ENCODE measurements around the gene SDHB. TPM values are rescaled to one million over a fixed set of nuclear protein-coding genes. Genes with fewer than 3 reads are reported as not detected.
"Not testable (repeated sequence)": the region's sequence is repeated elsewhere in the genome, so short reads cannot be mapped to it uniquely, and the experiment has no call there.

SDHB gene
- total RNA-seq, 3 donors from 2014 or later, result 80.6 to 106 (median 97.7) TPM

GRCh38 chr1:17067465-17068240, 13.8 kb upstream of the SDHB start:
- DNase-seq (ENCODE audit: low spot score in 2 of 2), result no peak
- H3K4me1 ChIP-seq, result no peaks in the 10 kb centered on the region
- H3K4me3 ChIP-seq, result no peak overlapping the region
- no peaks in the 10 kb centered on the region for H3K27me3 ChIP-seq
- TF ChIP-seq POLR2A (IDR thresholded peaks at IDR 0.05) (no peak), CTCF (IDR thresholded peaks at IDR 0.05) (no peak), POLR2AphosphoS5 (IDR thresholded peaks at IDR 0.05) (no peak)
- no peaks in the 10 kb centered on the region for H3K36me3 ChIP-seq
- peaks cover 6% of the 10 kb centered on the region in 2 donors for H3K9me3 ChIP-seq
- intact Hi-C loops (cut with DNase I; ENCODE audit: low total_unique reads), result no loop called here
- H3K27ac ChIP-seq, result peak overlapping the region in 1 of 2 donors; percentile 6

GRCh38 chr1:17067069-17067426, 13.2 kb upstream of the SDHB start:
- DNase-seq (ENCODE audit: low spot score in 2 of 2), result no peak
- Histone ChIP-seq H3K36me3 (no peaks in the 10 kb centered on the region), H3K4me1 (no peaks in the 10 kb centered on the region), H3K27me3 (no peaks in the 10 kb centered on the region), H3K27ac (peak overlapping the region in 1 of 2 donors; percentile 6), H3K9me3 (peaks cover 6% of the 10 kb centered on the region in 2 donors), H3K4me3 (no peak overlapping the region)
- TF ChIP-seq POLR2A (IDR thresholded peaks at IDR 0.05) (no peak), CTCF (IDR thresholded peaks at IDR 0.05) (no peak), POLR2AphosphoS5 (IDR thresholded peaks at IDR 0.05) (no peak)
- intact Hi-C loops (cut with DNase I; ENCODE audit: low total_unique reads), result no loop called here

GRCh38 chr1:17066361-17067068, 12.7 kb upstream of the SDHB start:
- peaks cover 6% of the 10 kb centered on the region in 2 donors for H3K9me3 ChIP-seq
- no peaks in the 10 kb centered on the region for H3K27me3 ChIP-seq
- intact Hi-C loops (cut with DNase I; ENCODE audit: low total_unique reads), result no loop called here
- H3K4me3 ChIP-seq, result no peak overlapping the region
- no peak overlapping the region for H3K27ac ChIP-seq
- H3K4me1 ChIP-seq, result no peaks in the 10 kb centered on the region
- TF ChIP-seq POLR2A (IDR thresholded peaks at IDR 0.05) (no peak), POLR2AphosphoS5 (IDR thresholded peaks at IDR 0.05) (no peak), CTCF (IDR thresholded peaks at IDR 0.05) (no peak)
- no peaks in the 10 kb centered on the region for H3K36me3 ChIP-seq
- DNase-seq (ENCODE audit: low spot score in 2 of 2), result no peak

- no peak for TF ChIP-seq CTCF (IDR thresholded peaks at IDR 0.05)
- TF ChIP-seq POLR2AphosphoS5 (IDR thresholded peaks at IDR 0.05), result no peak
- TF ChIP-seq POLR2A (IDR thresholded peaks at IDR 0.05), result no peak
- no peak overlapping the region for H3K27ac ChIP-seq
- H3K4me1 ChIP-seq, result no peaks in the 10 kb centered on the region
- no peak for DNase-seq (ENCODE audit: low spot score in 2 of 2)
- H3K36me3 ChIP-seq, result no peaks in the 10 kb centered on the region
- H3K9me3 ChIP-seq, result peaks cover 6% of the 10 kb centered on the region in 2 donors
- intact Hi-C loops (cut with DNase I; ENCODE audit: low total_unique reads), result no loop called here
- no peak overlapping the region for H3K4me3 ChIP-seq
- no peaks in the 10 kb centered on the region for H3K27me3 ChIP-seq
Measured at GRCh38 chr1:17065666-17066065, 11.8 kb upstream of the SDHB start.

- H3K27ac ChIP-seq; H3K27me3 ChIP-seq; H3K36me3 ChIP-seq; H3K4me1 ChIP-seq; DNase-seq (ENCODE audit: low spot score in 2 of 2); H3K4me3 ChIP-seq; H3K9me3 ChIP-seq; intact Hi-C loops (cut with DNase I; ENCODE audit: low total_unique reads): not testable (repeated sequence)
Measured at GRCh38 chr1:17062751-17063150, 8.9 kb upstream of the SDHB start.

Data from breast epithelium (tissue), 4 donors.